ENCODE measurements around the gene SHISA5.

Gene SHISA5

GRCh38 chr3:48505146-48505545, 1.2 kb upstream of the SHISA5 start:
- Histone ChIP-seq H3K27me3 (ENCODE audit: low read depth, low read length) (peaks cover 4% of the 10 kb centered on the region), H3K27ac (ENCODE audit: low read length) (no peak overlapping the region), H3K9me3 (ENCODE audit: insufficient read depth, low read length) (no peaks in the 10 kb centered on the region), H3K4me3 (ENCODE audit: low read length) (peak overlapping the region; percentile 85), H3K79me2 (ENCODE audit: low read length) (no peaks in the 10 kb centered on the region), H3K4me2 (ENCODE audit: low read length) (peak overlapping the region; percentile 94), H3K9ac (ENCODE audit: low read length) (no peak overlapping the region), H3K36me3 (replicated peaks; ENCODE audit: low read depth, low read length) (no peaks in the 10 kb centered on the region), H3K4me1 (ENCODE audit: low read length) (peaks cover 27% of the 10 kb centered on the region), H2AFZ (ENCODE audit: low read depth, low read length) (no peak overlapping the region), H4K20me1 (ENCODE audit: insufficient read depth, low read length) (no peaks in the 10 kb centered on the region)
- TF ChIP-seq EZH2phosphoT487 (IDR thresholded peaks at IDR 0.05; ENCODE audit: low read depth), result no peak
- TF ChIP-seq, protein P1, sequence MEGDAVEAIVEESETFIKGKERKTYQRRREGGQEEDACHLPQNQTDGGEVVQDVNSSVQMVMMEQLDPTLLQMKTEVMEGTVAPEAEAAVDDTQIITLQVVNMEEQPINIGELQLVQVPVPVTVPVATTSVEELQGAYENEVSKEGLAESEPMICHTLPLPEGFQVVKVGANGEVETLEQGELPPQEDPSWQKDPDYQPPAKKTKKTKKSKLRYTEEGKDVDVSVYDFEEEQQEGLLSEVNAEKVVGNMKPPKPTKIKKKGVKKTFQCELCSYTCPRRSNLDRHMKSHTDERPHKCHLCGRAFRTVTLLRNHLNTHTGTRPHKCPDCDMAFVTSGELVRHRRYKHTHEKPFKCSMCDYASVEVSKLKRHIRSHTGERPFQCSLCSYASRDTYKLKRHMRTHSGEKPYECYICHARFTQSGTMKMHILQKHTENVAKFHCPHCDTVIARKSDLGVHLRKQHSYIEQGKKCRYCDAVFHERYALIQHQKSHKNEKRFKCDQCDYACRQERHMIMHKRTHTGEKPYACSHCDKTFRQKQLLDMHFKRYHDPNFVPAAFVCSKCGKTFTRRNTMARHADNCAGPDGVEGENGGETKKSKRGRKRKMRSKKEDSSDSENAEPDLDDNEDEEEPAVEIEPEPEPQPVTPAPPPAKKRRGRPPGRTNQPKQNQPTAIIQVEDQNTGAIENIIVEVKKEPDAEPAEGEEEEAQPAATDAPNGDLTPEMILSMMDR (IDR thresholded peaks at IDR 0.05; ENCODE audit: low read depth, low read length), result no peak

DNA sequence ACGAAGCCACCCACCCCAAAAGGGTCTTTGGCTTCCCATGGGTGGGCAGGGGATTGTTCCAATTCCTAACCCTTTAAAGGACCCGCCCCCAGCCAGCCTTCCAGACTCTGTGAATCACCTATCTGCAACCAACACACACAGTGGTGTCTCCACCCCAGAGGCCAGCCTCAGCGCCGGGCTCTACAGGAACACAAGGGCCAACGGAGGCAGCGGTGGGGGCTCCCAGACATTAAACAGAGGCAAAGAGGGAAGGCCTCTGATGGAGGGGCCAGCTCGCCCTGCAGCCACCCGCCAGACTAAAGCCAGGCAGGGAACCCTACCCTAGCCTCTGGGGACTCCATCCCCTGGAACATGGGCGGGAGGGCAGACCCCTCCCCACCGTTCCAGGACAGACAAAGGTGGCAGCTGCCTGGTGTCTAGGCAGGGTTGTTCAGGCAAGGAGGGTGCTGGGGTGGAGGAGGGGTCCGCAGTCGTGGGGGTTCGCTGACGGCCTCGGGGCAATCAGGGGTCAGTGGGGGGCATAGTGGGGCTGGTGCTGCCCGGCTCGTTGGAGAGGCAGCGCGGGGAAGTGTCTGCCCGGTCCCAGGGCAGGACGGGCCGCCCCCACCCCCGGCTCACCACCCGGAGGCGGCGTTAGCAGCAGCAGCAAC, 448 bp downstream of the SHISA5 start:
- Histone ChIP-seq H3K79me2 (ENCODE audit: low read length) (no peaks in the 10 kb centered on the region), H3K4me3 (ENCODE audit: low read length) (peak overlapping the region; percentile 85), H3K27me3 (ENCODE audit: low read depth, low read length) (no peaks in the 10 kb centered on the region), H4K20me1 (ENCODE audit: insufficient read depth, low read length) (no peaks in the 10 kb centered on the region), H2AFZ (ENCODE audit: low read depth, low read length) (peak overlapping the region; percentile 75), H3K4me2 (ENCODE audit: low read length) (peak overlapping the region; percentile 94), H3K4me1 (ENCODE audit: low read length) (peaks cover 22% of the 10 kb centered on the region), H3K27ac (ENCODE audit: low read length) (no peak overlapping the region), H3K36me3 (replicated peaks; ENCODE audit: low read depth, low read length) (no peaks in the 10 kb centered on the region), H3K9me3 (ENCODE audit: insufficient read depth, low read length) (peaks cover under 1% of the 10 kb centered on the region; the same call in 1 of the 2 replicates), H3K9ac (ENCODE audit: low read length) (peak overlapping the region; percentile 71)
- TF ChIP-seq, protein P1 (IDR thresholded peaks at IDR 0.05; ENCODE audit: low read depth, low read length), result no peak
- TF ChIP-seq EZH2phosphoT487 (IDR thresholded peaks at IDR 0.05; ENCODE audit: low read depth), result no peak

DNA sequence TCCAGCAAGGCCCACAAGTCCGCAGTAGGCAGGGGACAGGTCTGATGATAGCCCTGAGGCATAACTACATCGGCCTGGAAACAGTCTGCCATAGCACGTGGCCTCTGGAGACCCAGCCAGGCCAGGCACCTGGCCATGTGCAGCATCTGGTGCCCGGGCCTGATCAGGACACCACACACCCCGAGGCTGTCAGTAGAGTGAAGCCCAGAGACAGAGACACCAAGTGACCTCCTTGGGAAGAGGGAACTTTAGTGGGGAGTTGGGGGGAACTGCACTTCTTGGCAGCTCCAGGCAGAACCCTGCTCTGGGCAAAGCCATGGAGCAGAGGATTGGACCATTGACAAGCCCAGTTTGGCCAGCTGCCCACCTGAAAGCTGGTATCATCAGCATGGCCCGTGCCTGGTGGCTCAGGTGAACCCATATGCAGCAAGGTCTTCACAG, 1.2 kb downstream of the SHISA5 start:
- Histone ChIP-seq H3K4me1 (ENCODE audit: low read length) (peaks cover 19% of the 10 kb centered on the region), H3K27ac (ENCODE audit: low read length) (no peak overlapping the region), H3K4me2 (ENCODE audit: low read length) (no peak overlapping the region), H4K20me1 (ENCODE audit: insufficient read depth, low read length) (no peaks in the 10 kb centered on the region), H3K9ac (ENCODE audit: low read length) (no peak overlapping the region), H3K36me3 (replicated peaks; ENCODE audit: low read depth, low read length) (peaks cover 5% of the 10 kb centered on the region), H3K9me3 (ENCODE audit: insufficient read depth, low read length) (peaks cover 6% of the 10 kb centered on the region; the same call in 1 of the 2 replicates), H3K79me2 (ENCODE audit: low read length) (no peaks in the 10 kb centered on the region), H3K4me3 (ENCODE audit: low read length) (no peak overlapping the region), H2AFZ (ENCODE audit: low read depth, low read length) (no peak overlapping the region), H3K27me3 (ENCODE audit: low read depth, low read length) (no peaks in the 10 kb centered on the region)
- no peak for TF ChIP-seq EZH2phosphoT487 (IDR thresholded peaks at IDR 0.05; ENCODE audit: low read depth)
- TF ChIP-seq, protein P1 (IDR thresholded peaks at IDR 0.05; ENCODE audit: low read depth, low read length), result no peak

DNA sequence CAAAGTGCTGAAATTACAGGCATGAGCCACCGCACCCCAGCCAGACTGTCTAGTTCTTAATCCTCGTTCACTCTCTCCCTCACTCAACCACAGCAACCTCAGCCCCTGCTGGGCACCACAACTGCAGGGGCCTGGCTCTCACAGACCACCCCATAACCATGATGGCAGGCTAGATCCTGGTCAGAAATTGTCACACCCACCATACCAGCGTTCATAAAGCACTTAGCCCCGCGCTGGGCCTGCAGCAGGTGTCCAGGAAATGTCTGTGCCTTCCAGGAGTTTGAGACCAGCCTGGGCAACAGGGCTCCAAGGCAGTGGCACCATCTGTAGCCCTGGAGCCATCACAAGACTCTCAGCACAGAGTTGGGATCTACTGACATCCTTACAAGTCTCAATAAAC, 1.9 kb downstream of the SHISA5 start:
- Histone ChIP-seq H3K27ac (ENCODE audit: low read length) (no peak overlapping the region), H3K4me1 (ENCODE audit: low read length) (peaks cover 14% of the 10 kb centered on the region), H3K9ac (ENCODE audit: low read length) (no peak overlapping the region), H3K4me2 (ENCODE audit: low read length) (no peak overlapping the region), H3K9me3 (ENCODE audit: insufficient read depth, low read length) (peaks cover 6% of the 10 kb centered on the region; the same call in 1 of the 2 replicates), H4K20me1 (ENCODE audit: insufficient read depth, low read length) (no peaks in the 10 kb centered on the region), H3K27me3 (ENCODE audit: low read depth, low read length) (no peaks in the 10 kb centered on the region), H3K79me2 (ENCODE audit: low read length) (no peaks in the 10 kb centered on the region), H3K36me3 (replicated peaks; ENCODE audit: low read depth, low read length) (peaks cover 5% of the 10 kb centered on the region), H3K4me3 (ENCODE audit: low read length) (no peak overlapping the region), H2AFZ (ENCODE audit: low read depth, low read length) (no peak overlapping the region)
- TF ChIP-seq, protein P1 (IDR thresholded peaks at IDR 0.05; ENCODE audit: low read depth, low read length), result no peak
- TF ChIP-seq EZH2phosphoT487 (IDR thresholded peaks at IDR 0.05; ENCODE audit: low read depth), result no peak
